Peyer's patch (tissue), 4 donors: Measurements from ENCODE around the gene GPR18. TPM values are rescaled to one million over a fixed set of nuclear protein-coding genes. Genes with fewer than 3 reads are reported as not detected.

Experiments used
- DNase-seq, 3 donors: peaks; one replicate each; pipeline ENCODE4 v3.0.0-alpha.2; 2017 to 2019
- H3K27ac ChIP-seq, 4 donors: fragments of 200-600 bp; sonication (generic); one replicate each; pipeline ENCODE4 v1.5.1; 2016 to 2019
- H3K27me3 ChIP-seq, 2 donors: fragments of 200-600 bp; sonication (generic); one replicate each; pipeline ENCODE4 v1.5.1; 2019
- H3K36me3 ChIP-seq, 3 donors: fragments of 200-600 bp; sonication (generic); one replicate each; pipeline ENCODE4 v1.5.1; 2016 to 2019
- H3K4me1 ChIP-seq, 4 donors: fragments of 200-600 bp; sonication (generic); one replicate each; pipeline ENCODE4 v1.5.1; 2016 to 2019
- H3K4me3 ChIP-seq, 4 donors: fragments of 200-600 bp; sonication (generic); 1 replicate in 3 of 4; 2 replicates in 1 of 4; pipeline ENCODE4 v1.5.1; 2016 to 2019; ENCODE audit warnings: mild to moderate bottlenecking in 1 of 4
- H3K9me3 ChIP-seq, 4 donors: fragments of 200-600 bp; sonication (generic); one replicate each; pipeline ENCODE4 v1.5.1; 2016 to 2019; ENCODE audit warnings: mild to moderate bottlenecking in 1 of 4
- CTCF ChIP-seq, 6 experiments: fragments of 450-650 bp in 4 of 6; fragments of 200-600 bp in 2 of 6; sonication (generic) in 1 of 6; IDR thresholded peaks; one replicate each; pipeline ENCODE4 v1.5.1; 2017 to 2019; ENCODE audit warnings: antibody characterized with exemption in 6 of 6, mild to moderate bottlenecking in 3 of 6, moderate library complexity in 1 of 6
- POLR2A ChIP-seq, 2 donors: fragments of 450-650 bp; IDR thresholded peaks; one replicate each; pipeline ENCODE4 v1.5.1; 2017; ENCODE audit warnings: antibody characterized with exemption in 2 of 2, mild to moderate bottlenecking in 2 of 2, moderate library complexity in 2 of 2
- total RNA-seq, 4 donors: library from RNA; depleted of rRNA; stranded (reverse); fragments of >200 nt; gene quantifications; one replicate each; pipeline ENCODE4 v1.1.0, GENCODE V29; 2016

Gene GPR18
- total RNA-seq, 4 donors from 2014 or later = 0.53 to 4.1 TPM; not detected in 2

- Histone ChIP-seq H3K4me1 (peaks cover 0 to 30% (median 0%) of the 10 kb centered on the region in 4 donors), H3K27me3 (no peaks in the 10 kb centered on the region), H3K27ac (peak overlapping the region in 1 of 4 donors; percentile 5)
Observed at GRCh38 chr13:99221567-99222239, 36.5 kb downstream of the GPR18 start.

GRCh38 chr13:99220199-99220935 is 37.8 kb downstream of the GPR18 start:
- TF ChIP-seq POLR2A (IDR thresholded peaks at IDR 0.05) (no peak), CTCF (IDR thresholded peaks at IDR 0.05) (no peak)
- Histone ChIP-seq H3K4me1 (peaks cover 0 to 30% (median 0%) of the 10 kb centered on the region in 4 donors), H3K27ac (no peak overlapping the region), H3K9me3 (no peaks in the 10 kb centered on the region), H3K27me3 (no peaks in the 10 kb centered on the region), H3K4me3 (no peak overlapping the region), H3K36me3 (no peaks in the 10 kb centered on the region)
- DNase-seq = peak in 1 of 3 donors; percentile 47

More at GRCh38 chr13:99221567-99222239, 36.5 kb downstream of the GPR18 start:
- Histone ChIP-seq H3K4me3 (no peak overlapping the region), H3K9me3 (no peaks in the 10 kb centered on the region), H3K36me3 (no peaks in the 10 kb centered on the region)
- TF ChIP-seq CTCF (IDR thresholded peaks at IDR 0.05) = no peak
- TF ChIP-seq POLR2A (IDR thresholded peaks at IDR 0.05) = no peak
- DNase-seq = no peak

- H3K27ac ChIP-seq = peak overlapping the region in 2 of 4 donors; percentile 15
- peaks cover 0 to 35% (median 0%) of the 10 kb centered on the region in 4 donors for H3K4me1 ChIP-seq
- TF ChIP-seq CTCF (IDR thresholded peaks at IDR 0.05) (no peak), POLR2A (IDR thresholded peaks at IDR 0.05) (no peak)
- no peaks in the 10 kb centered on the region for H3K36me3 ChIP-seq
- no peaks in the 10 kb centered on the region for H3K27me3 ChIP-seq
- H3K4me3 ChIP-seq = no peak overlapping the region
- H3K9me3 ChIP-seq = no peaks in the 10 kb centered on the region
- DNase-seq = peak in 2 of 3 donors; percentile 37 to 75
Observed at GRCh38 chr13:99218969-99219368, 39.2 kb downstream of the GPR18 start.

- no peak for DNase-seq
- Histone ChIP-seq H3K9me3 (no peaks in the 10 kb centered on the region), H3K27me3 (no peaks in the 10 kb centered on the region), H3K27ac (peak overlapping the region in 3 of 4 donors; percentile 13 to 15 (median 15)), H3K4me3 (no peak overlapping the region), H3K4me1 (peaks cover 0 to 35% (median 0%) of the 10 kb centered on the region in 4 donors), H3K36me3 (no peaks in the 10 kb centered on the region)
- no peak for TF ChIP-seq POLR2A (IDR thresholded peaks at IDR 0.05)
- TF ChIP-seq CTCF (IDR thresholded peaks at IDR 0.05) = no peak
Observed at GRCh38 chr13:99218545-99218944, 39.6 kb downstream of the GPR18 start.

- Histone ChIP-seq H3K9me3 (no peaks in the 10 kb centered on the region), H3K4me3 (no peak overlapping the region), H3K27me3 (no peaks in the 10 kb centered on the region), H3K27ac (peak overlapping the region in 2 of 4 donors; percentile 15), H3K36me3 (no peaks in the 10 kb centered on the region), H3K4me1 (peaks cover 0 to 35% (median 0%) of the 10 kb centered on the region in 4 donors)
- TF ChIP-seq CTCF (IDR thresholded peaks at IDR 0.05) = no peak
- no peak for TF ChIP-seq POLR2A (IDR thresholded peaks at IDR 0.05)
- no peak for DNase-seq
Observed at GRCh38 chr13:99218126-99218525, 40.1 kb downstream of the GPR18 start.
